Activated naive CD4-positive, alpha-beta T cell treated with anti-CD3 and anti-CD28 coated beads, Interleukin-2, amount 50 U/mL, for 24 hours (primary cell): ENCODE data around the gene DXO.
"Not testable (repeated sequence)": the region's sequence is repeated elsewhere in the genome, so short reads cannot be mapped to it uniquely, and the experiment has no call there.

Experiments
- H3K27ac Mint-ChIP-seq: one replicate; pipeline ENCODE4 v1.8.0; 2021; ENCODE audit warnings: mild to moderate bottlenecking, mixed read lengths
- H3K27me3 Mint-ChIP-seq: one replicate; pipeline ENCODE4 v1.8.0; 2021; ENCODE audit warnings: mixed read lengths
- H3K36me3 Mint-ChIP-seq: one replicate; pipeline ENCODE4 v1.8.0; 2021; ENCODE audit warnings: mixed read lengths
- H3K4me1 Mint-ChIP-seq: one replicate; pipeline ENCODE4 v1.8.0; 2021; ENCODE audit warnings: mixed read lengths
- H3K4me3 Mint-ChIP-seq: one replicate; pipeline ENCODE4 v1.8.0; 2021; ENCODE audit warnings: mild to moderate bottlenecking, mixed read lengths
- H3K9me3 Mint-ChIP-seq: one replicate; pipeline ENCODE4 v1.8.0; 2021; ENCODE audit warnings: mixed read lengths

Gene DXO

DNA sequence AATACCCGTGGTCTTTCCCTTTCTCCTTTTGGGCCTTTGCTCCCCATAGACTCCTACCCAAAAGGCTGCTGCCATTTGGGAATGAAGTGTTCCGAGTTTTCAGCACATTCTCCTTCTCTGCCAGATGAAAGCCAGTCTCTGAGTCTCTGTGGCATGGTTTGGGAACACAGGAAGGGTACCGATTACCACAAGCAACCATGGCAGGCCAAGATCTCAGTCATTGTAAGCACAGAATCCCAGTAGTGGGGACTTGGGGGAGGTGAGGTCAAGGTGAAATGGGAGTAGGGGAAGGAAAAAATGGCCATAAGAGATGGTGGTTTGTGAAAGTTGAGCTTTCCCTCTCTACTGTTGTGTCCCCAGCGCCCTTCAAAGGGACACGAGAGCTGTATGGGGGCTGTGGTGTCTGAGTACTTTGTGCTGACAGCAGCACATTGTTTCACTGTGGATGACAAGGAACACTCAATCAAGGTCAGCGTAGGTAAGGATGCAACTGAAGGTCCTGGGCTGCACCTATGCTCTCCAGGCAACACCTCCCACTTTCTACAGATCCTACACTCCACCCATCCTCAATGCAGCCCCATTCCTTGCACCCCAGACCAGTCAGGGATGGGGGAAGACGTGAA, 21.9 kb downstream of the DXO start:
- H3K36me3 Mint-ChIP-seq: peaks cover 9% of the 10 kb centered on the region
- H3K4me1 Mint-ChIP-seq: peaks cover 4% of the 10 kb centered on the region
- H3K4me3 Mint-ChIP-seq: no peak overlapping the region
- no peaks in the 10 kb centered on the region for H3K27me3 Mint-ChIP-seq
- H3K9me3 Mint-ChIP-seq: no peaks in the 10 kb centered on the region
- H3K27ac Mint-ChIP-seq: no peak overlapping the region

DNA sequence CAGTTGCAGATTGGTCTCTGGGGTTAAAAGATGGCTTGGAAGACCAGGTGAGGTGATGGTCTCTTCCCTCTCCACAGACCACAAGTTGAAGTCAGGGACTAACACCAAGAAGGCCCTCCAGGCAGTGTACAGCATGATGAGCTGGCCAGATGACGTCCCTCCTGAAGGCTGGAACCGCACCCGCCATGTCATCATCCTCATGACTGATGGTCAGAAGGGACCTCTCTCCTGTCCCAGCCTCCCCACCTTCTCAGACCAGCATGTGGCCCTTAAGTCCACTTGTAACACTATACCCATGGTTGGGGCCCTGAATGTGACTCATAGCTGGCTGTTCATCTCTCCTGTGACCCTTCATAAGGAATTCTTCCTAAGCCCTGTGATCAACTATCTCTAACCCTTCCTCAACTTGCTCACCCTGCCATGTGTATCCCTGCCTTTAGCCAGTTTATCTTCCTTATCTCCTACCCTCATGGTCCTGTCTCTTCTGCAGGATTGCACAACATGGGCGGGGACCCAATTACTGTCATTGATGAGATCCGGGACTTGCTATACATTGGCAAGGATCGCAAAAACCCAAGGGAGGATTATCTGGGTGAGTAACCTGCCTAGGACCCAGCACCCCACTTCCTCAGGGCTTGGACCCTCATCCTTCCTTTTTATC, 23.1 kb downstream of the DXO start:
- H3K9me3 Mint-ChIP-seq: no peaks in the 10 kb centered on the region
- peaks cover 7% of the 10 kb centered on the region for H3K36me3 Mint-ChIP-seq
- no peak overlapping the region for H3K27ac Mint-ChIP-seq
- no peak overlapping the region for H3K4me3 Mint-ChIP-seq
- H3K4me1 Mint-ChIP-seq: peaks cover 4% of the 10 kb centered on the region
- H3K27me3 Mint-ChIP-seq: no peaks in the 10 kb centered on the region

DNA sequence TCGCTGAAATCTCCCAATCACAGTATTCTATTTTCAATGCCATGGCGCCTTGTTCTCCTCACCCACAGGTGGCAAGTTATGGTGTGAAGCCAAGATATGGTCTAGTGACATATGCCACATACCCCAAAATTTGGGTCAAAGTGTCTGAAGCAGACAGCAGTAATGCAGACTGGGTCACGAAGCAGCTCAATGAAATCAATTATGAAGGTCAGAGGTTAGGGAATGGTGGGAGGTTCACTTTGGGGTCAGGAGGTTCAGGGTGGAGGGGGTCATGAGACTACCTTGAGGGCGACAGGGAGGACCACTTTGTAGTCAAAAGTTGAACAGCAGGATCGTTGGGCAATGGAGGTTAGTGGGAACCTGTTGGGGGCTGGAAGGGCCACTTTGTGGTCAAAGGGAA, 23.6 kb downstream of the DXO start:
- Mint-ChIP-seq H3K27ac (no peak overlapping the region), H3K9me3 (no peaks in the 10 kb centered on the region), H3K4me1 (peaks cover 4% of the 10 kb centered on the region), H3K27me3 (no peaks in the 10 kb centered on the region), H3K4me3 (no peak overlapping the region), H3K36me3 (peaks cover 5% of the 10 kb centered on the region)

DNA sequence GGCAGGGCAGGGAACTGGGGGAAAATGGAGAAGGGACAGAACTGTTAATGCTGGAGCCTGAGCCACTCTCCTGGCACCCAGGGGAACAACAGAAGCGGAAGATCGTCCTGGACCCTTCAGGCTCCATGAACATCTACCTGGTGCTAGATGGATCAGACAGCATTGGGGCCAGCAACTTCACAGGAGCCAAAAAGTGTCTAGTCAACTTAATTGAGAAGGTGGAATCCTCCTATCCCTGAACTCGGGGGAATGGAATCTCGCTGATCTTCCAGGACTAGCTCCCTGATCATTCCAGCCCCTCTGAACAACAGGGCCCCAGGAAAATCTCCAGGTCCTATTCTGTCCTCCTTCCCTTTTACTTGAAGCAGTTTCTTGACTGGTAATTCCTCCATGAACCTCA, 24.1 kb downstream of the DXO start:
- peaks cover 3% of the 10 kb centered on the region for H3K36me3 Mint-ChIP-seq
- H3K4me1 Mint-ChIP-seq: peaks cover 4% of the 10 kb centered on the region
- H3K9me3 Mint-ChIP-seq: no peaks in the 10 kb centered on the region
- H3K27me3 Mint-ChIP-seq: no peaks in the 10 kb centered on the region
- H3K4me3 Mint-ChIP-seq: no peak overlapping the region
- no peak overlapping the region for H3K27ac Mint-ChIP-seq

DNA sequence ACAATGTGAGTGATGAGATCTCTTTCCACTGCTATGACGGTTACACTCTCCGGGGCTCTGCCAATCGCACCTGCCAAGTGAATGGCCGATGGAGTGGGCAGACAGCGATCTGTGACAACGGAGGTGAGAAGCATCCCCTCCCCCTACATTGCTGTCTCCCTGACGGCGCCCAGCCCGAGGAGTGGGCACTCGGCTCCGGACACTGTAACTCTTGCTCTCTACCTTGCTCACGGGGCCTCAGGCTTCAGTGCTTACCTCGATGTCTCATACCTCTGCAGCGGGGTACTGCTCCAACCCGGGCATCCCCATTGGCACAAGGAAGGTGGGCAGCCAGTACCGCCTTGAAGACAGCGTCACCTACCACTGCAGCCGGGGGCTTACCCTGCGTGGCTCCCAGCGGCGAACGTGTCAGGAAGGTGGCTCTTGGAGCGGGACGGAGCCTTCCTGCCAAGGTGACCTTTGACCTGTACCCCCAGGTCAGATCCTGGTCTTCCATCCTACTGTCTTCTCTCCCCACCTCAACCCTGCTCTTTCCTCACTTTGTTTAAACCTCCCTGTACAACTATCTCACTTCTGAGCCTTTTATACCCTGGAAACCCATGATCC, 24.8 kb downstream of the DXO start:
- Mint-ChIP-seq H3K4me1 (peaks cover 4% of the 10 kb centered on the region), H3K9me3 (no peaks in the 10 kb centered on the region), H3K4me3 (no peak overlapping the region), H3K27me3 (peaks cover 2% of the 10 kb centered on the region), H3K27ac (no peak overlapping the region), H3K36me3 (no peaks in the 10 kb centered on the region)

DNA sequence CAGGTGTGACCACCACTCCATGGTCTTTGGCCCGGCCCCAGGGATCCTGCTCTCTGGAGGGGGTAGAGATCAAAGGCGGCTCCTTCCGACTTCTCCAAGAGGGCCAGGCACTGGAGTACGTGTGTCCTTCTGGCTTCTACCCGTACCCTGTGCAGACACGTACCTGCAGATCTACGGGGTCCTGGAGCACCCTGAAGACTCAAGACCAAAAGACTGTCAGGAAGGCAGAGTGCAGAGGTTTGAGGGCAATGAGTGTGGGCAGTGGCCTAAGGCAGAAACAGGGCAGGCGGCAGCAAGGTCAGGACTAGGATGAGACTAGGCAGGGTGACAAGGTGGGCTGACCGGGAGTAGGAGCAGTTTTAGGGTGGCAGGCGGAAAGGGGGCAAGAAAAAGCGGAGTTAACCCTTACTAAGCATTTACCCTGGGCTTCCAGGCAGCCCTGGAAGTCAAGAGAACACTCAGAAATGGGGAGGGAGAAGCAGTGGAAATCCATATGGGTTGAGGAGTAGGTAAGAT, 25.5 kb downstream of the DXO start:
- H3K4me3 Mint-ChIP-seq: no peak overlapping the region
- H3K36me3 Mint-ChIP-seq: no peaks in the 10 kb centered on the region
- H3K9me3 Mint-ChIP-seq: no peaks in the 10 kb centered on the region
- H3K27me3 Mint-ChIP-seq: peaks cover 2% of the 10 kb centered on the region
- H3K27ac Mint-ChIP-seq: no peak overlapping the region
- H3K4me1 Mint-ChIP-seq: peaks cover 4% of the 10 kb centered on the region

DNA sequence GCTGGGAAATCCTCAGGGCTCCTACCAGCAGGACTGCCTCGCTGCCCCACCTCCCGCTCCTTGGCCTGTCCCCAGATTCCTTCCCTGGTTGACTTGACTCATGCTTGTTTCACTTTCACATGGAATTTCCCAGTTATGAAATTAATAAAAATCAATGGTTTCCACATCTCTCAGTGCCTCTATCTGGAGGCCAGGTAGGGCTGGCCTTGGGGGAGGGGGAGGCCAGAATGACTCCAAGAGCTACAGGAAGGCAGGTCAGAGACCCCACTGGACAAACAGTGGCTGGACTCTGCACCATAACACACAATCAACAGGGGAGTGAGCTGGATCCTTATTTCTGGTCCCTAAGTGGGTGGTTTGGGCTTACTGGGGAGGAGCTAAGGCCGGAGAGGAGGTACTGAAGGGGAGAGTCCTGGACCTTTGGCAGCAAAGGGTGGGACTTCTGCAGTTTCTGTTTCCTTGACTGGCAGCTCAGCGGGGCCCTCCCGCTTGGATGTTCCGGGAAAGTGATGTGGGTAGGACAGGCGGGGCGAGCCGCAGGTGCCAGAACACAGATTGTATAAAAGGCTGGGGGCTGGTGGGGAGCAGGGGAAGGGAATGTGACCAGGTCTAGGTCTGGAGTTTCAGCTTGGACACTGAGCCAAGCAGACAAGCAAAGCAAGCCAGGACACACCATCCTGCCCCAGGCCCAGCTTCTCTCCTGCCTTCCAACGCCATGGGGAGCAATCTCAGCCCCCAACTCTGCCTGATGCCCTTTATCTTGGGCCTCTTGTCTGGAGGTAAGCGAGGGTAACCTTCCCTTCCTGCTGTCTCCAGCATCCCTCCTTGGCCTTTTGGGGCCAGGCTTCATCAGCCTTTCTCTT, 26.2 kb downstream of the DXO start, which contains the start of gene CFB:
CFB (plus strand) TSS at position 589 of the 863 bp plus-strand sequence; CDS start at position 716, 127 bp downstream.
- H3K36me3 Mint-ChIP-seq: no peaks in the 10 kb centered on the region
- H3K27me3 Mint-ChIP-seq: peaks cover 2% of the 10 kb centered on the region
- H3K9me3 Mint-ChIP-seq: no peaks in the 10 kb centered on the region
- peaks cover 4% of the 10 kb centered on the region for H3K4me1 Mint-ChIP-seq
- H3K27ac Mint-ChIP-seq: peak within 1 kb of the TSS; percentile 23
- no peak within 1 kb of the TSS for H3K4me3 Mint-ChIP-seq

DNA sequence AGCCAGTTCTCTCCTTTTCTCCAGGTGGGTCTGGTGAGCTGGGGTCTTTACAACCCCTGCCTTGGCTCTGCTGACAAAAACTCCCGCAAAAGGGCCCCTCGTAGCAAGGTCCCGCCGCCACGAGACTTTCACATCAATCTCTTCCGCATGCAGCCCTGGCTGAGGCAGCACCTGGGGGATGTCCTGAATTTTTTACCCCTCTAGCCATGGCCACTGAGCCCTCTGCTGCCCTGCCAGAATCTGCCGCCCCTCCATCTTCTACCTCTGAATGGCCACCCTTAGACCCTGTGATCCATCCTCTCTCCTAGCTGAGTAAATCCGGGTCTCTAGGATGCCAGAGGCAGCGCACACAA, 26.8 kb downstream of the DXO start:
- no peaks in the 10 kb centered on the region for H3K36me3 Mint-ChIP-seq
- peak overlapping the region; percentile 23 for H3K27ac Mint-ChIP-seq
- H3K4me3 Mint-ChIP-seq: no peak overlapping the region
- H3K9me3 Mint-ChIP-seq: no peaks in the 10 kb centered on the region
- H3K4me1 Mint-ChIP-seq: peaks cover 4% of the 10 kb centered on the region
- peaks cover 2% of the 10 kb centered on the region for H3K27me3 Mint-ChIP-seq

DNA sequence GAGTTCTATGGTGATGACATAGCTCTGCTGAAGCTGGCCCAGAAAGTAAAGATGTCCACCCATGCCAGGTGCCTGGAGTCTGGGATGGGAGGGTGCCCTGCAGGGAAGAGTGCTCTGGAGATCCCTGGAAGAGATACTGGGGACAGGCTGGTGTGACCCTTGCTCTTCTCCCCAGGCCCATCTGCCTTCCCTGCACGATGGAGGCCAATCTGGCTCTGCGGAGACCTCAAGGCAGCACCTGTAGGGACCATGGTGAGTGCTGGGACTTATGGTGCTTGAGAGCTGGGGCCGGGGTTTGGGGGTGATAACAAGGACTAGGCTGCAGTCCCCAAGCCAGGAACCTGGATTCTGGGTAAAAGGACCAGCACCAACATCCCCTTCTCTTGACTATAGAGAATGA, 28.2 kb downstream of the DXO start:
- H3K36me3 Mint-ChIP-seq: no peaks in the 10 kb centered on the region
- no peak overlapping the region for H3K4me3 Mint-ChIP-seq
- peaks cover 2% of the 10 kb centered on the region for H3K27me3 Mint-ChIP-seq
- H3K27ac Mint-ChIP-seq: no peak overlapping the region
- H3K9me3 Mint-ChIP-seq: no peaks in the 10 kb centered on the region
- peaks cover 4% of the 10 kb centered on the region for H3K4me1 Mint-ChIP-seq

DNA sequence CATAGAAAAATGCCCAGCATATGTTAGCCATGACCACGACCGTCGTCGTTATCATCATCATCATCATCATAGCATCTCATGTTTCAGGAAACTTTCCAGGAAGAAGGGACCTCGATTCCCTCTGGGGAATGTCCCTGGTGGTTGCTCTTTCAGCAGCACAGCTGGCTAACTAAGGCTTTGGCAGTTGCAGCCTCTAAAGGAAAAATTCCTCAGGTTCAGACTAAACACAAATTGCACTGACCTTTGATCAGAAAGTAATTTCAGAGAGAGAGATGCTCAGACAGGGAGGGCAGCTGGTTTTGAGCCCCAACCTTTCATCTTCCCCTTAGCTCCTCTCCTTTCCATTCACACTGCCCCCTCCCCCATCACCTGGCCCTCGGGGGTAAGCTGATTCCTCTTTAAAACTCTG, 31.7 kb downstream of the DXO start:
- Mint-ChIP-seq H3K36me3 (no peaks in the 10 kb centered on the region), H3K27ac (no peak overlapping the region), H3K4me1 (no peaks in the 10 kb centered on the region), H3K27me3 (peaks cover 2% of the 10 kb centered on the region), H3K4me3 (no peak overlapping the region), H3K9me3 (no peaks in the 10 kb centered on the region)

DNA sequence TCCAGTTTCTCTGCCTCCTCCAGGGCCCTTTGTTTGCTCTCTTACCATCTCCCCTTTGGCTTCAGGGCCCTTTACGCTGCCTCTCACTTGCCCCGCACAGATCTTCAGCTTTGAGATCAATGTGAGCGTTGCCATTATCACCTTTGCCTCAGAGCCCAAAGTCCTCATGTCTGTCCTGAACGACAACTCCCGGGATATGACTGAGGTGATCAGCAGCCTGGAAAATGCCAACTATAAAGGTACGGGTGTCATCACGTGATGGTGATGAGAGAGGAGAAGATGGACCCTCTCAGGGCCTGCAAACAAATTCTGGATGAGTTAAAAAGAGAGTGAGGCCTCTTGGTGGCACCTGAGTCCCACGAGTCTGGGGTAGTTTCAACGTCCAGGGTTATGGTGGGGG, 36.1 kb downstream of the DXO start:
- Mint-ChIP-seq H3K9me3 (no peaks in the 10 kb centered on the region), H3K27me3 (peaks cover 3% of the 10 kb centered on the region), H3K27ac (peak overlapping the region; percentile 30), H3K4me1 (no peaks in the 10 kb centered on the region), H3K36me3 (no peaks in the 10 kb centered on the region), H3K4me3 (no peak overlapping the region)

DNA sequence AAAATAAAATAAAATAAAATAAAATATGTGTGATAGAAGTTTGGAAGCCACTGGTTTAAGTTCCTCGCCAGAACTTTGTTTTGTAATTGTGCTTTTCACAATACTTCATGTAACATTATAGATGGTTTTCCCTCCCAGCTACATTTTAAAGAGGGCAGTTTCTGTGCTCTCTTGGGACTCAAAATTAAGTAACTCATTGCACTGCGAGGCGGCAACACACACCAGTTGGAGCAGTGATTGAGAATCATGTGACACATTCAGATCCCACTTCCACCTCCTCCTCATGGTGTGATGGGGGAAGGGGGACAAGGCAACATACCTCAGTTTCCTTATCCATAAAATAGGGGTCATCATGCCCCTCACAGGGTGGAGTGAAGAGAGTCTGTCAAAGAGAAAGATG, 36.9 kb downstream of the DXO start:
- H3K9me3 Mint-ChIP-seq: no peaks in the 10 kb centered on the region
- no peaks in the 10 kb centered on the region for H3K4me1 Mint-ChIP-seq
- no peaks in the 10 kb centered on the region for H3K36me3 Mint-ChIP-seq
- H3K27me3 Mint-ChIP-seq: peaks cover 3% of the 10 kb centered on the region
- no peak overlapping the region for H3K27ac Mint-ChIP-seq
- H3K4me3 Mint-ChIP-seq: no peak overlapping the region

DNA sequence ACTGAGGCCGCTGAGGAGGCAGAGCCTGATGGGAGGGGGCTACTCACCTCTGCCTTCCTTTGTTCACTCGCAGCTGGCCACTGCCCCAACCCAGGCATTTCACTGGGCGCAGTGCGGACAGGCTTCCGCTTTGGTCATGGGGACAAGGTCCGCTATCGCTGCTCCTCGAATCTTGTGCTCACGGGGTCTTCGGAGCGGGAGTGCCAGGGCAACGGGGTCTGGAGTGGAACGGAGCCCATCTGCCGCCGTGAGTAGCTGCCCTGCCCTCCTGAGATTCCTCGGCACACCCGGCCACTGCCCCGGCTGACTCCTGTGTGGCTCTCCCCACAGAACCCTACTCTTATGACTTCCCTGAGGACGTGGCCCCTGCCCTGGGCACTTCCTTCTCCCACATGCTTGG, 38.4 kb downstream of the DXO start:
- Mint-ChIP-seq H3K27me3 (peaks cover 3% of the 10 kb centered on the region), H3K36me3 (no peaks in the 10 kb centered on the region), H3K9me3 (no peaks in the 10 kb centered on the region), H3K4me3 (no peak overlapping the region), H3K27ac (no peak overlapping the region), H3K4me1 (no peaks in the 10 kb centered on the region)

DNA sequence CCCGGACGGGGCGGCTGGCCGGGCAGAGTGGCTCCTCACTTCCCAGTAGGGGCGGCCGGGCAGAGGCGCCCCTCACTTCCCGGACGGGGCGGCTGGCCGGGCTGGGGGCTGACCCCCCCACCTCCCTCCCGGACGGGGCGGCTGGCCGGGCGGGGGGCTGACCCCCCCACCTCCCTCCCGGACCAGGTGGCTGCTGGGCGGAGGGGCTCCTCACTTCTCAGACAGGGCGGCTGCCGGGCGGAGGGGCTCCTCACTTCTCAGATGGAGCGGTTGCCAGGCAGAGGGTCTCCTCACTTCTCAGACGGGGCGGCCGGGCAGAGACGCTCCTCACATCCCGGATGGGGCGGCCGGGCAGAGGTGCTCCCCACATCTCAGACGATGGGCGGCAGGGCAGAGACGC, 39.8 kb downstream of the DXO start:
- not testable (repeated sequence) for H3K9me3 Mint-ChIP-seq, H3K27ac Mint-ChIP-seq, H3K4me1 Mint-ChIP-seq, H3K36me3 Mint-ChIP-seq, H3K4me3 Mint-ChIP-seq, H3K27me3 Mint-ChIP-seq

DNA sequence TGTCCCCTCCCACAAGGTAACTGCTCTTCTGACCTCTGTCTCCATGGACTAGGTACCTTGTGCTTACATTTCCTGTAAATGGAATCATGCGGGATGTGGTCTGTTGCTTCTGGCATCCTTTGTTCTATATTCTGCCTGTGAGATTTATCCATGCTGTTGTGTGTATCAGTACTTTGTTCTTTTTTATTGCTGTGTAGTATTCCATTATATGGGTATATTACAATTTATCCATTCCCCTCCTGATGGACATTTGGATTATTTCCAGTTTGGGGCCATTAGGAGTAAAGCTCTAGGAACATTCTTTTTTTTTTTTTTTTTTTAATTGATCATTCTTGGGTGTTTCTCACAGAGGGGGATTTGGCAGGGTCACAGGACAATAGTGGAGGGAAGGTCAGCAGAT, 41.0 kb downstream of the DXO start:
- Mint-ChIP-seq H3K4me3 (no peak overlapping the region), H3K9me3 (no peaks in the 10 kb centered on the region), H3K27ac (no peak overlapping the region), H3K4me1 (no peaks in the 10 kb centered on the region), H3K36me3 (no peaks in the 10 kb centered on the region), H3K27me3 (peaks cover 3% of the 10 kb centered on the region)

DNA sequence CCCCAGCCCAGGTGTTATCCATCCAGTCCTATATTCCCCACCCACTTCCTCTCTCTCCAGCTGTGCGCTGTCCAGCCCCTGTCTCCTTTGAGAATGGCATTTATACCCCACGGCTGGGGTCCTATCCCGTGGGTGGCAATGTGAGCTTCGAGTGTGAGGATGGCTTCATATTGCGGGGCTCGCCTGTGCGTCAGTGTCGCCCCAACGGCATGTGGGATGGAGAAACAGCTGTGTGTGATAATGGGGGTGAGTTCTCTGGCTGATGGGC, 43.3 kb downstream of the DXO start:
- no peaks in the 10 kb centered on the region for H3K9me3 Mint-ChIP-seq
- H3K27ac Mint-ChIP-seq: no peak overlapping the region
- H3K4me1 Mint-ChIP-seq: no peaks in the 10 kb centered on the region

More for the DNA sequence above, 43.3 kb downstream of the DXO start:
- Mint-ChIP-seq H3K27me3 (peaks cover 3% of the 10 kb centered on the region), H3K36me3 (no peaks in the 10 kb centered on the region), H3K4me3 (no peak overlapping the region)
